Kidney (tissue), 14 donors: ENCODE data around the gene ANKS1B. TPM values are rescaled to one million over a fixed set of nuclear protein-coding genes. Genes with fewer than 3 reads are reported as not detected.

Experiments
- DNase-seq, 5 donors: peaks; one replicate each; pipeline ENCODE4 v3.0.0-alpha.2; 2013 to 2020
- FAIRE-seq: peaks from 2 replicates; lab custom pipeline; 2012; peaks lifted over from hg19 to GRCh38; lab: Jason Lieb, UNC
- H3K27ac ChIP-seq, 2 donors: one replicate each; pipeline ENCODE4 v1.7.0; 2013; ENCODE audit warnings: low read depth in 2 of 2, low read length in 2 of 2, inconsistent platforms in 1 of 2
- H3K27me3 ChIP-seq: one replicate; pipeline ENCODE4 v1.7.1; 2013; ENCODE audit warnings: low read length, inconsistent platforms; ENCODE audit not compliant: control insufficient read depth, insufficient read depth
- H3K36me3 ChIP-seq, 3 donors: one replicate each; pipeline versions ENCODE4 v1.7.0 to v1.7.1; 2013; ENCODE audit warnings: low read length in 3 of 3, control low read depth in 1 of 3, inconsistent platforms in 1 of 3; ENCODE audit not compliant: insufficient read depth in 3 of 3, control insufficient read depth in 2 of 3
- H3K4me1 ChIP-seq, 3 donors: one replicate each; pipeline versions ENCODE4 v1.7.0 to v1.7.1; 2013; ENCODE audit warnings: low read length in 3 of 3, inconsistent platforms in 1 of 3, low read depth in 1 of 3; ENCODE audit not compliant: control insufficient read depth in 2 of 3, insufficient read depth in 2 of 3
- H3K4me3 ChIP-seq, 3 donors: one replicate each; pipeline versions ENCODE4 v1.7.0 to v1.8.1; 2013; ENCODE audit warnings: low read length in 3 of 3, control low read depth in 1 of 3, inconsistent platforms in 1 of 3
- H3K9ac ChIP-seq, 3 donors: one replicate each; pipeline versions ENCODE4 v1.7.0 to v1.7.1; 2013; ENCODE audit warnings: low read length in 3 of 3, control low read depth in 1 of 3, inconsistent platforms in 1 of 3
- H3K9me3 ChIP-seq, 3 donors: one replicate each; pipeline versions ENCODE4 v1.7.0 to v1.7.1; 2013; ENCODE audit warnings: low read length in 3 of 3, control low read depth in 1 of 3, inconsistent platforms in 1 of 3; ENCODE audit not compliant: control insufficient read depth in 2 of 3, insufficient read depth in 1 of 3
- intact Hi-C: fragments of 100-400 bp; cut with DNase I; formaldehyde crosslinking; loops from one replicate; pipeline ENCODE4 v1.11.1; 2022
- polyA plus RNA-seq: library from polyadenylated mRNA; stranded (reverse); fragments of 350-450 nt; fragmentation: Illumina TruSeq; extraction: RNeasy Lipid Tissue Mini Kit (QIAGEN cat#74804); gene quantifications from one replicate; pipeline ENCODE4 v1.2.3, GENCODE V29; 2014; ENCODE audit warnings: low read depth, low replicate concordance; ENCODE audit not compliant: insufficient read depth
- total RNA-seq: library from RNA; stranded (reverse); fragmentation: NEBNext Ultra II Directional; extraction: Animal tissue kit (Norgen Biotek cat#: 25700); gene quantifications from one replicate; pipeline ENCODE4 v1.2.1, GENCODE V29; 2021
- TF ChIP-seq, protein P1 (sequence below): IDR thresholded peaks from 3 replicates; pipeline ENCODE4 v1.5.1; 2012; ENCODE audit warnings: mild to moderate bottlenecking, moderate library complexity, borderline replicate concordance; ENCODE audit not compliant: insufficient read depth; ENCODE audit errors: extremely low read depth
- donor health status: control.
- donor health status: control.
- donor health status: control.
- donor health status: control.
- donor health status: control.
- donor health status: DM: yes; HTN: yes; CAD: no.
- donor health status: Normal renal cell carcinoma (clear cell type).

Gene ANKS1B
- total and polyA plus RNA-seq, 2 donors from 2014 or later, result 1.7 to 5.8 TPM

DNA sequence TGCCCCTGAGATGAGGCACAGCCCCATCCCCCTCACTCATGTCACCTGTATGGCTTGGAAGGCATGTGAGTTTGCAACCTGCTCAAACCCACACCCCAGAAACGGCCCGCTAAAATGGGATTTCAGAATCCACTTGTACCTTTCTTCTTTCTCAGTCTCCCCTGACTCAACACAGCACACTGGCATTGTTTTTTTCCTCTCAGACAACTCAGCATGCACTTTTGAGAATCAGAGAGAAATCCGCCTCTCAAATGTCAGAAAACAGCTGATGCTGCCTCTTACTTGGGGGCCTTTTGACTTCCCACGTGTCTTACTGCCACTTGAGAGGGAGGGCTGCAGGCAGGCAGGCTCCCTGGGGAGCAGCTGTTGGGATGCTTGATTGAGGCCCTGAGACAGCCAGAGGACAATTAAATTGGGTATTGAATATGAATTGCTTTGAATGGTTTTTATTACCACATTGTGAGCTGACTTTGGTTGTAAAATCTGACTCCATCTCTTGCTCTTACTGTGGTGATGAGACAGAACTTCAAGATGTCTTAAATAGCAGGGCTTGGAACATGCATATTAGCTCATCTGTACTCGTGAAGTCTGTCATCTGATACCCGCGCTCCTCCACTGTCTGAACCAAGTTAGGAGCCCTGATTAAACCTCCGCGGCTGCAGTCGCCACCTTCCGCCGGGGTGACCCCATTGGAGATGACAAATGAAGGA, 1243.0 kb downstream of the ANKS1B start:
- H3K9ac ChIP-seq, result no peak overlapping the region

DNA sequence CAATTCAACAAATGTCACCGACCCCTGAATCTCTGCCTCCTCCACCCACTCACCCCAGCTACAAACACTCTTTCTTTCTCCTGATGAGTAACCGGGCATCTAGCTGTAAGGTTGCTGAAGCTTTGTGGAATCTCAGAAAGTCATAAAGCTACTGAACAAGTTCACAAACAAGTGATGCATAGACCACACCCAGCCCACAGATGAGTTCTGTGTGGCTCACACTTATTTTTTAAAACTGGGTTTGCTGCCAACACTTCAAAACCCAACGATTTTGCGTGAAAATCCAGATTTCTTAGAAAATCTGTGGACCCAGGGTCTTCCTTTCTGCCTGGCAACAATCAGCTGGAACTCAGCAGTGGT, 1243.6 kb downstream of the ANKS1B start:
- intact Hi-C loops, result no loop called here
- no peaks in the 10 kb centered on the region for H3K36me3 ChIP-seq
- H3K27ac ChIP-seq, result no peak overlapping the region
- H3K9me3 ChIP-seq, result no peaks in the 10 kb centered on the region
- no peak overlapping the region for H3K4me3 ChIP-seq
- no peak overlapping the region for H3K9ac ChIP-seq
- DNase-seq, result no peak
- H3K4me1 ChIP-seq, result peaks cover 0 to 4% (median 0%) of the 10 kb centered on the region in 3 donors
- peaks cover 2% of the 10 kb centered on the region for H3K27me3 ChIP-seq
- FAIRE-seq, result no peak
- TF ChIP-seq, protein P1, sequence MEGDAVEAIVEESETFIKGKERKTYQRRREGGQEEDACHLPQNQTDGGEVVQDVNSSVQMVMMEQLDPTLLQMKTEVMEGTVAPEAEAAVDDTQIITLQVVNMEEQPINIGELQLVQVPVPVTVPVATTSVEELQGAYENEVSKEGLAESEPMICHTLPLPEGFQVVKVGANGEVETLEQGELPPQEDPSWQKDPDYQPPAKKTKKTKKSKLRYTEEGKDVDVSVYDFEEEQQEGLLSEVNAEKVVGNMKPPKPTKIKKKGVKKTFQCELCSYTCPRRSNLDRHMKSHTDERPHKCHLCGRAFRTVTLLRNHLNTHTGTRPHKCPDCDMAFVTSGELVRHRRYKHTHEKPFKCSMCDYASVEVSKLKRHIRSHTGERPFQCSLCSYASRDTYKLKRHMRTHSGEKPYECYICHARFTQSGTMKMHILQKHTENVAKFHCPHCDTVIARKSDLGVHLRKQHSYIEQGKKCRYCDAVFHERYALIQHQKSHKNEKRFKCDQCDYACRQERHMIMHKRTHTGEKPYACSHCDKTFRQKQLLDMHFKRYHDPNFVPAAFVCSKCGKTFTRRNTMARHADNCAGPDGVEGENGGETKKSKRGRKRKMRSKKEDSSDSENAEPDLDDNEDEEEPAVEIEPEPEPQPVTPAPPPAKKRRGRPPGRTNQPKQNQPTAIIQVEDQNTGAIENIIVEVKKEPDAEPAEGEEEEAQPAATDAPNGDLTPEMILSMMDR, result no peak

More for the DNA sequence above, 1243.0 kb downstream of the ANKS1B start:
- TF ChIP-seq, protein P1, result no peak
- Histone ChIP-seq H3K27ac (no peak overlapping the region), H3K36me3 (no peaks in the 10 kb centered on the region), H3K4me1 (peaks cover 0 to 4% (median 0%) of the 10 kb centered on the region in 3 donors), H3K27me3 (peaks cover 2% of the 10 kb centered on the region), H3K4me3 (no peak overlapping the region), H3K9me3 (no peaks in the 10 kb centered on the region)
- DNase-seq (peak in 3 of 5 donors; percentile 35 to 39 (median 35)), FAIRE-seq (no peak)
- intact Hi-C loops, result no loop called here

DNA sequence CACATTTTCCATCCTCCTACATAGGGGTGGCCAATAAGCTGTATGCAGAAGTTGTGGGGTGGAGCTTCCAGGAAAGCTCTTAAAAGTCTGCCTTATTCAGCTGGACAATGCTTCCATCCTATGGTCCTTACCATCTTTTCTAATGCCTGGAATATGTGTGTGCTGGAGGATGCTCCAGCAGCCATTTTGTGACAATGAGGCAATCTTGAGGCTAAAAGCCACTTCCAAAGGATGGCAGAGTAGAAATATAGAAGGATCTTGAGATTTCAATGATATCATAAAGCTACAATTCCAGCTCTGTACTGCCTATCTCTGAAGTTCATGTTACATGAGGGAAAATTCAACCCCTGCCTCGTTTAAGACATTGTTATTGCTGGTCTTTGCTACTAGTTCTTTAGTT, 1244.0 kb downstream of the ANKS1B start:
- no peak overlapping the region for H3K9ac ChIP-seq
- no peaks in the 10 kb centered on the region for H3K27me3 ChIP-seq
- H3K4me3 ChIP-seq, result no peak overlapping the region
- DNase-seq (no peak), FAIRE-seq (no peak)
- H3K36me3 ChIP-seq, result no peaks in the 10 kb centered on the region
- intact Hi-C loops, result no loop called here
- TF ChIP-seq, protein P1, result no peak
- H3K4me1 ChIP-seq, result no peaks in the 10 kb centered on the region
- H3K27ac ChIP-seq, result no peak overlapping the region
- H3K9me3 ChIP-seq, result no peaks in the 10 kb centered on the region

DNA sequence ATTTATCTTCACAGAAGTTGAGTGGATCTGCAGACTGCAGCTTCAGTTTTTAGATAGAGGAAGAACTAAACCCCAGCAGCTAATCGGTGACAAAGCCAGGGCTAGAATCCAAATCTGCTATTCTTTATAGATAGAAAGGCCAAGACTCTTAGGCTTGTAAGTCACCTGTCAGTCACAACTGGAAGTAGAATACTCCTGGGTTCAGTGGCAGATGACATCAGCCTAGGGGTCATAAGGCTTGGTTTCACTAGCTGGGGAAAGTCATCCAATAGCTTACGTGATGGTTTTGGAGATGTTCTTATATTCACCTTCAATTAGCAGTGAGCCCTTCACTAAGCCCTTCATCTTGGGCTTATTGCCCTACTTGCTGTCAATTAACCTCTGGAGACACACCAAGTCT, 1246.2 kb downstream of the ANKS1B start:
- no peak overlapping the region for H3K27ac ChIP-seq
- no peaks in the 10 kb centered on the region for H3K9me3 ChIP-seq
- DNase-seq (no peak), FAIRE-seq (no peak)
- H3K9ac ChIP-seq, result no peak overlapping the region
- intact Hi-C loops, result no loop called here
- no peaks in the 10 kb centered on the region for H3K27me3 ChIP-seq
- no peaks in the 10 kb centered on the region for H3K36me3 ChIP-seq
- H3K4me3 ChIP-seq, result no peak overlapping the region
- TF ChIP-seq, protein P1, result no peak
- no peaks in the 10 kb centered on the region for H3K4me1 ChIP-seq
